HG03066 (cell line): Measurements from ENCODE around the gene USP53.
A peak's percentile ranks its signal among the peaks of the same experiment; 100 is the strongest.
"Not testable (repeated sequence)": the region's sequence is repeated elsewhere in the genome, so short reads cannot be mapped to it uniquely, and the experiment has no call there.

Experiments
- ATAC-seq: cut with Tn5 transposase; IDR thresholded peaks from one replicate; pipeline ENCODE4 v1.9.1; 2021; ENCODE audit warnings: low read depth; ENCODE audit not compliant: unreplicated experiment

The USP53 gene

DNA sequence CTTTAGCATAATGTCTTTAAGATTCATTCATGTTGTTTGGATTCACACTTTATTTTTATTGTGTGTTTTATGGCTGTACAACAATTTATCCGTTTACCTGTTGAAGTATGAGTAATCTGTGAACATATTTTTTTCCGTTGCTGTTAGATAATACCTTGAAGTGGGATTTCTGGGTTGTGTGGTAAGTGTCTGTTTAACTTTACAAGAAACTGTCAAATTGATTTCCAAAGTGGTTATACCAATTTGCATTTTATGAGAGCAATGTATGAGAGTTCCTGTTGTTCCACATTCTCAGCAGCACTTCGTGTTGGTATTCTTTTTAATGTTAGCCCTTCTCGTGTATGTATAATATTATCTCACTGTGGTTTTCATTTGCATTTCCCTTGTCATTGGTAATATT is 53.6 kb downstream of the USP53 start:
- no peak for ATAC-seq

DNA sequence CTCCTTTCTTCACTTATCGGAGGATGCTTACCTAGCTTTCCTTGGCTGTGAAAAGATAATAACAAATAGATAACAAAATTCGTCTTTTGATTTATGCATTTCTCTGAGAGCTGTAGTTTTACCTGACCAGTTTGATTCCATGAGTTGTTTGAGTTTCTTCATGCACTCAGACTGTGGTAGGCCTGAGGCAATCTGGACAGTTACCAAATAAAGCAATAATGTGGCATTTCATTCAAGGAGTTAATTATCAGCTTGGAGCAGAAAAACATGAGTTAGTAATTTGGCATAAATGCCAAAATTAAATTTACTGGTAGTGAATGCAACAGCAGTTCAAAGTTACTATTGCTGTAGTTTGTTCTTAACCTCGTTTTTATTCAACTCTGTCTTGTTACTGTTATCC is 56.0 kb downstream of the USP53 start:
- ATAC-seq = no peak

DNA sequence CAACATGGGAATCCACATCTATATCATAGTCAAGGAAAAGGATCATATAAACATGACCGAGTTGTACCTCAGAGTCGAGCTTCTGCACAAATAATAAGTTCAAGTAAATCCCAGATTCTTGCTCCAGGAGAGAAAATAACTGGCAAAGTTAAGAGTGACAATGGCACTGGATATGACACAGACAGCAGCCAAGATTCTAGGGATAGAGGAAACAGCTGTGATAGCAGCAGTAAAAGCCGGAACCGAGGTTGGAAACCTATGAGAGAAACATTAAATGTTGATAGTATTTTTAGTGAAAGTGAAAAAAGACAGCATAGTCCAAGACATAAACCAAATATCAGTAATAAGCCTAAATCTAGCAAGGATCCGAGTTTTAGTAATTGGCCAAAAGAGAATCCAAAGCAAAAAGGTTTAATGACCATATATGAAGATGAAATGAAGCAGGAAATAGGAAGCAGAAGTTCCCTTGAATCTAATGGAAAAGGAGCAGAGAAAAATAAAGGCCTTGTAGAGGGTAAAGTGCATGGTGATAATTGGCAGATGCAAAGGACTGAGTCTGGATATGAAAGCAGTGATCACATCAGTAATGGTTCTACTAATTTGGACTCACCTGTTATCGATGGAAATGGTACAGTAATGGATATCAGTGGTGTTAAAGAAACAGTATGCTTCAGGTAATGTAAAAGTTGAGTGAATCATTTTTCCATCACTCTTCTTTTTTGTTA is 59.0 kb downstream of the USP53 start:
- ATAC-seq = no peak

DNA sequence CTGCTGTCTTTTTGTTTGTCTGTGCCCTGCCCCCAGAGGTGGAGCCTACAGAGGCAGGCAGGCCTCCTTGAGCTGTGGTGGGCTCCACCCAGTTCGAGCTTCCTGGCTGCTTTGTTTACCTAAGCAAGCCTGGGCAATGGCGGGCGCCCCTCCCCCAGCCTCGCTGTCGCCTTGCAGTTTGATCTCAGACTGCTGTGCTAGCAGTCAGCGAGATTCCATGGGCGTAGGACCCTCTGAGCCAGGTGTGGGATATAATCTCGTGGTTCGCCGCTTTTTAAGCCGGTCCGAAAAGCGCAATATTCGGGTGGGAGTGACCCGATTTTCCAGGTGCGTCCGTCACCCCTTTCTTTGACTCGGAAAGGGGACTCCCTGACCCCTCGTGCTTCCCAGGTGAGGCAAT is 67.0 kb downstream of the USP53 start:
- not testable (repeated sequence) for ATAC-seq

DNA sequence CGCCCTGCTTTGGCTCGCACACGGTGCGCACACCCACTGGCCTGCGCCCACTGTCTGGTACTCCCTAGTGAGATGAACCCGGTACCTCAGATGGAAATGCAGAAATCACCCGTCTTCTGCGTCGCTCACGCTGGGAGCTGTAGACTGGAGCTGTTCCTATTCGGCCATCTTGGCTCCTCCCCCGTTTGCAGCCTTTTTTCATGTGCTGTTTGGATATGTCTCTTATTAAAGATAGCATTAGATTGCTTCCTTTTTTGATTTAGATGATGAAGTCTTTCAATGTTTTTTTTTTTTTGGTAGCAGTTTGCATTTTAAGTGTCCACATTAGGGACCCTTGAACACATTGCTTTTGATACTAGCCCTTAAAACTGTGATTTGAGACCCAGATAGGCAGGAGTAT is 67.4 kb downstream of the USP53 start:
- ATAC-seq = not testable (repeated sequence)

DNA sequence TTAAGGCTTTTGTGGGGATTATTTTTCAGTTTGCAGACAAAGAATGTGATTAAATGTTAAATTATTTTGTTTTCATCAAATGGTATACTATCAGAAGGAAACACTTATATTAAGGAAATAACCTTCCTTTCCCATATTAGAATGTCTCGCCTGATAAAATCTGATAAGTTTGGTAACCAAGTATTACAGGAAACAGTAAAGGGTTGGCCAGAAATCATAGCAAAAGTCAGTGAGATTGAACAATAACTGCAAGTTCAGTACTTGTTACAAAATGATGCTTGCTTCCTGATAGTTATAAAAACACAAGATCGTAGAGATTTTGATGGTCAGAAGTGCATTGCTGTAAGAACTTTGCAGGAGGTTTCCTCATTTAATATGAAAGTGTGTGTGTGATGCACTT is 68.9 kb downstream of the USP53 start:
- no peak for ATAC-seq

DNA sequence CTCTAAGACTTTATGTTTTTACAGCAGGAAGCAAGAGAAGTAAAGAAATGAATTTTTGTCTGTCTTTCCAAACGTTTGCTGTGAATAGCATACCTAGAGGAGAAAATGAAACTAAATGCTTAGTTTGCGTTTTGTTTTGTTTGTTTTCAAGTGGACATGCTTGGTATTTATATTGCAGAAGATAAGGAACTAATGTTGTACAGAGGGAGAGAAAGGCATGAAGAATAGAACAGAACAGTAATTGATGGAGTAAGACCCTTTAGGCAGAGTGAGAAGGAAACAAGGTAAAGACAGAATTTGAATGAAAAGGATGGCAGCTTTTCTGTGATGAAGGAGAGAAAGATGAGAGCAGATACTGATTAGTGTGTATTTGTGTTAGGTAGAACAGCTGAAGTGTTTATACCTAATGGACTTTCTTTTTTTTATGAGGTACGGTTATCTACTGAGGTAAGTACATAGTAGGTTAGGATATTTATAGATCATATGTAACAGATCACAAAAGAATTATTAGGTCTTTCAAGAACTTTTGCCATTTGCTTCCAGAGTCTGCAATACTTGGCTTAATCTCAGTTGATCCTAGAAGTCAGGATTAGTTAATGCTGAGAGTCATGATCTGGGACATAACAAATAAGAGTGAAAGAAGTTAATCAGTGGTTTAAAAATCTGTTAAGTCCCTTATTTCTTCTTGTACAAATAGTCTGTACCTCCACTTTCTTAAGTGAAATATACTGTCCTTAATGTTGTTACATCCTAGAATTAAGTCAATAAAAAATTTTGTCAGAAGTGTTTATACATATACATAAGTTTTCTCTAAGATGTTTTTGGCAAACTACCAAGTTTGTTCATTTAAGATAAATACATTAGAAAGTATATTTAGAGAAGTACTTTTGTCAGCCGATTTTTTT is 72.6 kb downstream of the USP53 start:
- ATAC-seq = peak; percentile 72

DNA sequence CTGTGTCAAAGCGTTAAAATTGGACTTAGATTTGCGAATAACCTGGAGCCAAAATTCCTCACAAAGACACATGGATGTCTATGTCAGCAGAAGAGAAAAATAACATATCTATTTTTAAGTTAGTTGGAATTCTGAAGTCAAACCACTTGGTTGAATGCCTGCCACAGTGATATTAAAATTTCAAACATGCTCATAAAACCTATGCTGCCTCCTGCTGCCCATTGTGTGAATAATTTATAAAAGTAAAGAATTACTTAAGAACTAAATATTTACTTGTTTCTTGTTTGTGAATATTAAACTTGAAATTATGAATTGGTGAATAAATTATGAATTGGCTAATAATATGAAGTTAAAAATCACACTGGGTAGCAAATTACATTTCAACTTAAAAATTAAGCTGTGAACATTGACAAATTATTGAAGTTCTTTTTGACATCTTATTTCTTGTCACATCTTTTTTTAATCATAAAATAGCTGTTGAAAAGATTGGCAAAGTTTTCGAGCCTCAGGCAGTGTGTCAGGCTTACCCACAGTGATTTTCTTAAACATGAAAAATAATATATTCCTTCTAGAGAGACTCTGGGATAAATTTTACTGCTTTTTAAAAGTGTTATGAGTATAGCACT is 74.0 kb downstream of the USP53 start:
- no peak for ATAC-seq

DNA sequence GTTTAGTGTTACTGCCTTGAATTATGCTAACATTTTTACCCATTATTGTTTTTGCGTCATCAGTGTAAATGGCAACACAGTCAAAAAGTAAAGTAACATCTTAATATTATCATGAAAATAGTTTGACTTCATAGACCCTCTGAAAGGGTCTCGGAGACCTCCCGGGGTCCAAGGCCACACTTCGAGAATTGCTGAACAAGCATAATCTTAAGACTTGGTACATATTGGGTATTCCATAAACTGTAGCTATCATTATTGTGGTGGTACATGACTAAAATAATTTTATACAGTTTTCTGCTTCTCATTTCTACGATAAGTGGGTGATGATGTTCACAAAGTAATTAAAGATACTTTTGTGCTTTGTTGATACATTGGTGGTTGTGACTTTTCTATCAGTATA is 76.8 kb downstream of the USP53 start:
- ATAC-seq = no peak

DNA sequence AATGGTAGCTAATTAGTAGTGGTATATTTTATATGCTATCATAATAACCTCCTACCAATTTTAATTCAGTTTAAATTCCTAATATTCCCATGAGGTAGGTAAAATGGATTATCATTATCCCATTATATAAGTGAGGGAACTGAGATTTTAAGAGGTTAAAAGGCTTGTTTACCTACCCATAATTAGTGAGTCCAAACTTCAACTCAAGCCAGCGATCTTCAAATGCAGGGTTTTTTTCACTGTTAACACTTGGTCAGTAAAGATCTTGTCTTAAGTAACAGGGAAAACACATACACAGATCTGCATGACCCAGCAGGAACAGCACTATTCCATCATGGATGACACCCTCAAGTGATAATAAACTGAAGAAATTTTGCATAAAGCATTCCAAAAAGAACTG is 78.1 kb downstream of the USP53 start:
- no peak for ATAC-seq

DNA sequence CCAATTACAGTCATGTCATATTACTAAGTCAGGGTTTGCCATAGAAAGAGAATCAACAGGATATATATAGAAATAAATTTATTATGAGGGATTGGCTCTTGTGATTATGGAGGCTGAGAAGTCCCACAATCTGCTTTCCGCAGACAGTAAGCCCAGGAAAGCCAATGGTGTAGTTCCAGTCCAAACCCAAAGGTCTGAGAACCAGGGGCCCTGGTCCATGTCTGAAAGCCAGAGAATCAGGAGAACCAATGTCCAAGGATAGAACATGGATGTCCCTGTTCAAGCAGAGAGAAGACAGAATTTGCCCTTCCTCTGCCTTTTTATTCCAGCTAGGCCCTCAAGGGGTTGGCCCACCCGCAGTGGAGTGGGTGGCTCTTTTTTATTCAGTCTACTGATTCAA is 83.8 kb downstream of the USP53 start:
- no peak for ATAC-seq

DNA sequence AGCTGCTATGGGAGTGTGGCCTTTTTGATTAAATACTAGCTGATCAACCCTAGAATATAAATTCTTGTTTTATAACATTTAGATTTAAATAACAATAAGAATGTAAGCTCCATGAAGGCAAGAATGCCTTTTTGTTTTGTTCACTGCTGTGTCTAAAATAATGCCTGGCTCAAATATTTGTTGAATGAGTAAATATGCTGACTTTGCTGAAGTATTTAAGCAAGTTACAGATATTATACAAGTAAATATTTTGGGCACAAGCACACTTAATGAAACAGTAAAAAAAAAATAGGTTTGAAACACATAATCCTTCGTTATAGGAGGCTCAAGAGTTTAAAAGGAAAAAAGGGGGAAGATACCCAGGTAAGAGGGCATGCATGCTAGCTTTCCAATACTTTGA is 85.3 kb downstream of the USP53 start:
- no peak for ATAC-seq

DNA sequence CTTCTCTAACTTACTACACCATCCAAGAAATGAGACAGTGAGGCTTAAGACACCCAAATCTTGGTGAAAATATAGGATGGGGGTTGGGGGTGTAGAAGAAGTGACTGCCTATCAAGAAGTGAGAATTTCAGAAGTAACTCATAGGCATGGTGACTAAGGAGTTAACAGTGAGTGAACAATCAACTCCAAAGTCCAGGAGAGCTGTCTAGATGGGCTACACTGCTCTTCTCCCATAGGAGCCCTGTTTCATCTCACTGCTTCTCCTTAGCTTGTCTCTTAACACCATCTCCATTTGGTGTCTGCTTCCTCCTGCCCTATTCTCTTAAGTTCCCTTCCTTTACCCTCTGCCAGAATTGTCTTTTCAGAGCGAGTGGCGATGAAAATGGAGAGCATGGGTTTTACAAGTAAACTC is 86.8 kb downstream of the USP53 start:
- ATAC-seq = no peak

DNA sequence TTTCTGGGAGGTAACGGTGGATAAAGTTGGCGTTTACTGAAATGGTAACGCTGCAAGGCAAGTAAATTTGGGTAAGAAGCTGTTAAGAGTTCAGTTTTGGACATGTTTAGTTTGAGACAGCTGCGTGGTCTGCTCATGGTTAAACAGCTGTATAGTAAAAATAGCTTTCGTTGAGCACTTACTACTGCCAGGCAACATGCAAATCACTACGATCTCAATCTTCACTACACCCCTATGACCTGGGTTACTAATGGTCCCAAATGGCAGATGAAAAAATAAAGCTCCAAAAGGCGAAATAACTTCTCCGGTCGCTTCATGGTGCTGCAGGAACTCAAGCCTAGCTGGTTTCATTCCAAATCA is 87.2 kb downstream of the USP53 start:
- peak; percentile 61 for ATAC-seq

DNA sequence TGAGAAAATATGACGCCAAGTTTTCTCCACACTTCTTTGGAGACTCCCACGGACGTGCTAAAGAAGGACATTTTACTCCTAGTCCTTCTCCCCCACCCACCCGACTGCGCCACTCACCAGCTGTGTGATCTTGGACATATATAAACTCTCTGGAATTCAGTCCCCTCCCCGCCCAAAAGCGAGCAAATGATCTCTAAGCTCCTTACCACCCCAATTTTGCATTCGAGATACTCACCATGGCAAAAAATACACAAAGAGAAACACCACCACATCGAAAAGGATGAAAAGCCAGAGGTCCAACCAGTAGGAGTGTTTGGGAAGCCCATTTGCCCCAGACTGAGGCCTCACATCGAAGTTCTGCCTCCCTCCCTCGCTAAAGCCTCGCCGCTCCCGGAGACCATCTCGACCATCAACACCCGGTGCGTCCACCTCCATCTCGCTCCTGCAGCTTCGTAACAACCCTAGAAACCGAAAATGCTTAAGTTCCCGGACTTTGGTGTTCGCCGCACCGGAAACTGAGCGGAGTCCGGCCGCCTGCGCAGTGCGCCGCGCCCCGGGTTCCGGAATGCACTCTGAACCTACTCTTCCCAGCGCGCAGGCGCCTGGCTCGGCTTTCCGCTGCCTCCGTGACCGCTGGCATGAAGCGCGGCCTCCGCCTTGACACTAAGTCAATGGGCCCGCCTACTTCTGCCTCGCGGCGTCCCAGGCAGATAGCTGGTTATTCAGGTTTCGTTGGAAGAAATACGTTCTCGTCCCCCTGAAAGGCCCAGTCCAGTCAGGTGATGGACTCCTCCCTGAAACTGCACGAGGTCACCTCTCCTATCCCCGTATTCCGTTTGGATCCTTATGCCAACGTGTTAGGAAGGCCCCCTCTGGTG is 87.8 kb downstream of the USP53 start:
- ATAC-seq = peak; percentile 91

DNA sequence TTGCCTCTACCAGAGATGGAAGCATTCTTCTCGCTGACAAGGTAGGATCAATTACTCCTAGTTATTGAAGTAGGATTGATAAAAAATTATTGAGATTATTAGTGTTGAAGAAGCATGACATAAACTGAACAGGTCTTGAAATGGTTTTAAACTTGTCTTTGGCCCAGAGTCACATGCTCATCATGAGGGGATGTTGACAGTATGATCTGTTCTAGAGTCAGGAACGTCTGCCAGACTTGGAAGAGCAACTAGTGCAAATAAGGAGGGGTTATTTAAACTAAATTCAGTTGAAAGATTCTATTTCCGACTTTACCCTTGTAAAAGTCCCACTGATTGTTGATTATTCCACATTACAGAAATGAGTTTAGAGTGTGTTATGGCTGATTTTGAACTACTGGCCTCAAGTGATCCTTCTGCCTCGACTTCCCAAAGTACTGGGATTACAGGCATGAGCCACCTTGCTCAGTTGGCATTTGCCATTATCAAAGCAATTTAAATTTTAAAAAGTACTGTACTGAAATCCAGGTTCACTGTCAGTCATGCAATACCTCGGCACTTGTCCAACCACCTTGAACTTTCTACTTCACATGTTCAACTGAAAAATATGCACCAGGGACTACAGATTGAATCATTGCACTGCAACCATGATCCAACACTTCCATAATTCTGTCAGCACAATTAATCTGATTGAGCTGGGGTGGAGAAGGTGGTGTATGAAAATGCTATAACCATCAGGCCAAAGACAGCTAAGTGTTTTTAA is 89.7 kb downstream of the USP53 start:
- ATAC-seq = no peak

DNA sequence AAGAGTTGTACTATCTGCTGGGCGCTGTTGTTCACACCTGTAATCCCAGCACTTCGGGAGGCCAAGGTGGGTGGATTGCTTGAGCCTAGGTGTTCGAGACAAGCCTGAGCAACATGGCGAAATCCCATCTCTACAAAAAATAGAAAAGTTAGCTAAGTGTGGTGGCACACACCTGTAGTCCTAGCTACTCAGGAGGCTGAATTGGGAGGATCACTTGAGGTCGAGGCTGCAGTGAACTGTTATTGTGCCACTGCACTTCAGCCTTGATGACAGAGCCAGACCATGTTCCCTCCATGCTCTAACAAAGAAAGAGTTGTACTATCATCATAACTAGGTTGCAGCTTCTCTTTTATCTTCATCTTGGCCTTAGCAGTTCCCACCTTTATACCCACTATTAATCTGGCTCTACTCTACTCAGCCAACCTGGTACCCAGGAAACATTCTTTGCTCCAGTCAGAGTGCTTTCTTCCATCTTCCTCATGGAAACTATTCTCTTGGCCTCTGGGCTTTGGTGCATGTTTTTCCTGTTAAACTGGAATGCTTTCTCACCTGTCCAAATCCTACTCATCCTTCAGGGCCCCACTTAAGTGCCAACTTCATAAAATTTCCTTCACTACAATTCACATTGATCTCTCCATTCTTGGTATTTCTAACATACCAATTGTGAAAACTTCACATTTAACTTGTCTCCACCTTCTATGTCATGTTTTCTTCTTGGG is 91.2 kb downstream of the USP53 start:
- no peak for ATAC-seq

DNA sequence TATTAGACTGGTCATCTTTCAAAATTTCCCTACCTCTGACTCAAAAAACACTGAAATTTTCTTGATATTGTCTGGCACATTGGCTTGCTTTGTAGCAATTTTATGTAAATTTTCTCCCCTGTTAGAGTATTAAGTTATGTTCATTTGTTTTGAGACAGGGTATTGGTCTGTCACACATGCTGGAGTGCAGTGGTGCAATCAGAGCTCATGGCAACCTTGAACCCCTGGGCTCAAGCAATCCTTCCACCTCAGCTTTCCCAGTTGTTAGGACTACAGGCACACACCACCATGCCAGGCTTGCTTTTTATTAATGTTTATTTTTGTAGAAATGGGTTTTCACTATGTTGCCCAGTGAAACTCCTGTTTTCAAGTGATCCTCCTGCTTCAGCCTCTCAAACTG is 91.9 kb downstream of the USP53 start:
- ATAC-seq = no peak

DNA sequence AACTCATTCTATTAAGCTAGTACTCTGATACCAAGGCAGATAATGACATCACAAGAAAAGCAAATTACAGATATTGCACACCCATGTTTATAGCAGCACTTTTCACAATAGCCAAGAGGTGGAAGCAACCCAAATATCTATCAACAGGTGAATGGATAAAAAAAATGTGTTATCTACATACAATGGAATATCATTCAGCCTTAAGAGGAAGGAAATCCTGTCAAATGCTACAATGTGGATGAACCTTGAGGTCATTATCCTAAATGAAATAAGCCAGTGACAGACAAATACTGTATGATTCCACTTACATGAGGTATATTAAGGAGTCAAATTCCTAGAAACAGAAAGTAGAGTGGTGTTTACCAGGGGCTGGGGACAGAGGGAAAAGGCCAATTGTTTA is 95.1 kb downstream of the USP53 start:
- ATAC-seq = no peak
